Fibroblast of lung (primary cell): ENCODE data around the gene AKIRIN2.

Experiments used
- EZH2 ChIP-seq: IDR thresholded peaks from 2 replicates; pipeline ENCODE4 v1.5.1; 2012; ENCODE audit warnings: low read length, control low read depth, mild to moderate bottlenecking; ENCODE audit errors: missing control alignments
- TF ChIP-seq, protein P1 (sequence below), 2 donors: IDR thresholded peaks in 1 of 2; conservative IDR thresholded peaks in 1 of 2; 1 replicate in 1 of 2; 2 replicates in 1 of 2; pipeline ENCODE4 v1.5.1; 2011 to 2012; ENCODE audit warnings: low read length in 2 of 2, control low read depth in 1 of 2, inconsistent platforms in 1 of 2, low read depth in 1 of 2, mild to moderate bottlenecking in 1 of 2

DNA sequence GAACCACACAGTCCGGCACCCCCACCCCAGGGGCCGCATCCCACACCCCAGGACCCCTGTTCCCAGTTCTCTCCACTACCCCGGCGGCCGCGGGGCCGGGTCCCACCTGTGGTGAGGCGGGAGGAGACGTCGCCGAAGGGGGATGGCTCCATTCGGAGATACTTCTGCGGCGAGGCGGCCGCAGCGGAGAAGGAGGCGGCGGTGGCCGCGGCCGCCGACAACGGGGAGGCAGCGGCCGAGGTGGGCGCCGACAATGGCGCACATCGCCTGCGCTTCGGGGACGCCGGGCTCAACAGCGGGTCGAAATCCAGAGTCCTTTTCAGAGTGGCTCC lies 723 bp downstream of the AKIRIN2 start:
- TF ChIP-seq EZH2, result no peak
- TF ChIP-seq, protein P1, sequence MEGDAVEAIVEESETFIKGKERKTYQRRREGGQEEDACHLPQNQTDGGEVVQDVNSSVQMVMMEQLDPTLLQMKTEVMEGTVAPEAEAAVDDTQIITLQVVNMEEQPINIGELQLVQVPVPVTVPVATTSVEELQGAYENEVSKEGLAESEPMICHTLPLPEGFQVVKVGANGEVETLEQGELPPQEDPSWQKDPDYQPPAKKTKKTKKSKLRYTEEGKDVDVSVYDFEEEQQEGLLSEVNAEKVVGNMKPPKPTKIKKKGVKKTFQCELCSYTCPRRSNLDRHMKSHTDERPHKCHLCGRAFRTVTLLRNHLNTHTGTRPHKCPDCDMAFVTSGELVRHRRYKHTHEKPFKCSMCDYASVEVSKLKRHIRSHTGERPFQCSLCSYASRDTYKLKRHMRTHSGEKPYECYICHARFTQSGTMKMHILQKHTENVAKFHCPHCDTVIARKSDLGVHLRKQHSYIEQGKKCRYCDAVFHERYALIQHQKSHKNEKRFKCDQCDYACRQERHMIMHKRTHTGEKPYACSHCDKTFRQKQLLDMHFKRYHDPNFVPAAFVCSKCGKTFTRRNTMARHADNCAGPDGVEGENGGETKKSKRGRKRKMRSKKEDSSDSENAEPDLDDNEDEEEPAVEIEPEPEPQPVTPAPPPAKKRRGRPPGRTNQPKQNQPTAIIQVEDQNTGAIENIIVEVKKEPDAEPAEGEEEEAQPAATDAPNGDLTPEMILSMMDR (conservative IDR thresholded peaks at IDR 0.05 in 1 of 2, IDR thresholded peaks at IDR 0.05 in 1 of 2; ENCODE audit: low read depth in 1 of 2, low read length in 2 of 2), result no peak
